ENCODE measurements around the gene SVIL. TPM values are rescaled to one million over a fixed set of nuclear protein-coding genes. Genes with fewer than 3 reads are reported as not detected.

SVIL gene
- total RNA-seq, 3 donors from 2014 or later, result 67.6 to 1,278 (median 86.0) TPM

DNA sequence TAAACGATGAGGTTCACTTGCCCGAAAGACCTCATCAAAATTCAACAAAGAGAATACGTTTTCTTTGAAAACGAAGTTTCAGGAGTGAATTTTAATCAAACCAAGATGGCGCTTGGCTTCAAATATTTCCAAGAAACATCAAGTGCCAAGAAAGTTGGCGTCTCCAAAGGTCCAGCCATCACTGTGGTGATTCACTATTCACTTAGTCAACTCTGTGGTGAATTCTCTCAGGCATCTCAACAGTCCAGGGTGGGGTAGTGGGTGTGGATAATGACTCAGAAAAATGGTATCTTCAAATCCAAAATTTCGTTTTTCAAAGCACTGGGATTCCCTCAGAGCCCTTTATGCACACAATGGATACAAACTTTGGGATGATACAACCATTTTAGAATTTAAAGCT, 133.1 kb downstream of the SVIL start:
- intact Hi-C loops (cut with DNase I, micrococcal nuclease), result no loop called here
- no peaks in the 10 kb centered on the region for H3K36me3 ChIP-seq (ENCODE audit: low read depth)
- no peak for DNase-seq
- H3K4me3 ChIP-seq, result no peak overlapping the region
- no peaks in the 10 kb centered on the region for H3K9me3 ChIP-seq
- ATAC-seq, result no peak
- no peaks in the 10 kb centered on the region for H3K4me1 ChIP-seq (ENCODE audit: low read depth)
- no peak for TF ChIP-seq CTCF (IDR thresholded peaks at IDR 0.05)

GRCh38 chr10:29499993-29500537, 134.7 kb downstream of the SVIL start:
- DNase-seq (no peak), ATAC-seq (no peak)
- Histone ChIP-seq H3K4me3 (no peak overlapping the region), H3K4me1 (ENCODE audit: low read depth) (no peaks in the 10 kb centered on the region), H3K9me3 (no peaks in the 10 kb centered on the region), H3K36me3 (ENCODE audit: low read depth) (no peaks in the 10 kb centered on the region)
- intact Hi-C loops (cut with DNase I, micrococcal nuclease), result no loop called here
- no peak for TF ChIP-seq CTCF (IDR thresholded peaks at IDR 0.05)

- Histone ChIP-seq H3K9me3 (no peaks in the 10 kb centered on the region), H3K36me3 (ENCODE audit: low read depth) (no peaks in the 10 kb centered on the region), H3K4me1 (ENCODE audit: low read depth) (no peaks in the 10 kb centered on the region), H3K4me3 (no peak overlapping the region)
- DNase-seq (peak in 2 of 3 donors; percentile 80 to 83), ATAC-seq (peak; percentile 93)
- TF ChIP-seq CTCF (IDR thresholded peaks at IDR 0.05), result peak; percentile 89
- intact Hi-C loops (cut with DNase I, micrococcal nuclease), result no loop called here
These were observed 138.2 kb downstream of the SVIL start for GRCh38 chr10:29496341-29497162.

DNA sequence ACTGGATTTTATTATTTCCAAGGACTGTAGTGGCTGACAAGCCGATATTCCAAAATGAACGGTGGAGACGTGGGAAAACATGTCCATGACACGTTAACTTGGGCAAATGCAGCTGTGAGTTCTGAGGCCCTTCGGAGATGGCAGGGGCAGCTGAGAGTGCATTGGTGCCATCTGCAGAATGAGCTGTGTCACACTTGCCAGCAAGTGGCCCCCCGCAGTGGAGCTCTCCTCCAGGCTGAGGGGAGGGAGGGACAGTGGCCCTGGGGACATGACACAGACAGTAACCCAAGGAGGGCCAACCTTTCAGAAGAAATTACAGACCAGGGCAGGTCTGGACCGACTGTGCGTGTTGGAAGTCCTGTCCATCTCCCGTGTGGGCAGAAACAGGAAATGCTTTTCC, 139.4 kb downstream of the SVIL start:
- Histone ChIP-seq H3K4me3 (no peak overlapping the region), H3K4me1 (ENCODE audit: low read depth) (no peaks in the 10 kb centered on the region), H3K36me3 (ENCODE audit: low read depth) (no peaks in the 10 kb centered on the region), H3K9me3 (no peaks in the 10 kb centered on the region)
- no peak for TF ChIP-seq CTCF (IDR thresholded peaks at IDR 0.05)
- intact Hi-C loops (cut with DNase I, micrococcal nuclease), result no loop called here
- DNase-seq (no peak), ATAC-seq (no peak)

- DNase-seq, result no peak
- no peak for ATAC-seq
- Histone ChIP-seq H3K9me3 (no peaks in the 10 kb centered on the region), H3K4me3 (no peak overlapping the region), H3K4me1 (ENCODE audit: low read depth) (no peaks in the 10 kb centered on the region), H3K36me3 (ENCODE audit: low read depth) (no peaks in the 10 kb centered on the region)
- TF ChIP-seq CTCF (IDR thresholded peaks at IDR 0.05), result no peak
- intact Hi-C loops (cut with DNase I, micrococcal nuclease), result no loop called here
These were observed 141.1 kb downstream of the SVIL start for GRCh38 chr10:29493697-29494096.
